K562 (cell line): ENCODE measurements around the gene CZIB. TPM values are rescaled to one million over a fixed set of nuclear protein-coding genes. Genes with fewer than 3 reads are reported as not detected.

Experiments used
- BMI1 ChIP-seq: fragments of 150-350 bp; IDR thresholded peaks from 2 replicates; pipeline ENCODE4 v1.6.1; 2014; ENCODE audit warnings: low read length
- CBX3 ChIP-seq, 2 experiments: IDR thresholded peaks; 1 replicate in 1 of 2; 2 replicates in 1 of 2; pipeline ENCODE4 v1.6.1; 2012; ENCODE audit warnings: inconsistent platforms in 2 of 2, low read length in 2 of 2, borderline replicate concordance in 1 of 2, control low read depth in 1 of 2
- IFI16 ChIP-seq: fragments of 250-450 bp; sonication (Bioruptor Pico); IDR thresholded peaks from 2 replicates; pipeline ENCODE4 v2.1.2; 2022; ENCODE audit warnings: mild to moderate bottlenecking, inconsistent platforms
- KLF1 ChIP-seq: fragments of 450-650 bp; IDR thresholded peaks from 2 replicates; pipeline ENCODE4 v1.6.1; 2016; ENCODE audit warnings: missing genetic modification characterization, missing compliant biosample characterization
- MEIS2 ChIP-seq: fragments of 450-650 bp; IDR thresholded peaks from 2 replicates; pipeline ENCODE4 v1.6.1; 2014; ENCODE audit warnings: mild to moderate bottlenecking; ENCODE audit not compliant: partially characterized antibody
- SMARCA5 ChIP-seq: fragments of 450-650 bp; IDR thresholded peaks from 2 replicates; pipeline ENCODE4 v1.6.1; 2016
- SUPT5H ChIP-seq: fragments of 450-650 bp; IDR thresholded peaks from 2 replicates; pipeline ENCODE4 v1.6.1; 2016
- ZNF133 ChIP-seq: fragments of 250-450 bp; sonication (Bioruptor Pico); IDR thresholded peaks from 2 replicates; pipeline ENCODE4 v1.4.0; 2020; ENCODE audit warnings: mild to moderate bottlenecking
- ZNF551 ChIP-seq: fragments of 250-450 bp; sonication (Bioruptor Pico); IDR thresholded peaks from 2 replicates; pipeline ENCODE4 v1.5.0; 2021; ENCODE audit warnings: mild to moderate bottlenecking, moderate library complexity
- polyA plus RNA-seq, 8 experiments: library from polyadenylated mRNA; depleted of rRNA in 4 of 8; stranded (reverse) in 5 of 8; unstranded in 3 of 8; fragments of >200 nt; fragmentation: Nextera tagmentation in 2 of 8; fragmentation: Illumina TruSeq in 1 of 8; extraction: Ambion mirVana in 2 of 8; extraction: Trizol in 1 of 8; gene quantifications; 2 replicates each; pipeline versions ENCODE4 v1.2.1 to v1.2.3, GENCODE V29; 2011 to 2014; ENCODE audit warnings: inconsistent platforms in 1 of 8, missing spikeins in 1 of 8
- total RNA-seq, 7 experiments: library from RNA; depleted of rRNA in 6 of 7; stranded (reverse); fragments of >200 nt in 6 of 7; fragmentation: Illumina TruSeq in 2 of 7; extraction: Trizol in 2 of 7; gene quantifications; 2 replicates each; pipeline versions ENCODE4 v1.2.1 to v1.2.3, GENCODE V29; 2011 to 2021; ENCODE audit warnings: low replicate concordance in 1 of 7
- TF ChIP-seq, protein P1 (sequence below), 2 experiments: fragments of 450-650 bp; IDR thresholded peaks; 2 replicates each; pipeline ENCODE4 v1.6.1; 2016
- TF ChIP-seq, protein P2 (sequence below): fragments of 200-800 bp; sonication (Bioruptor generic); IDR thresholded peaks from 2 replicates; pipeline ENCODE4 v1.6.1; 2017; ENCODE audit warnings: missing genetic modification characterization, missing compliant biosample characterization
- TF ChIP-seq, protein P3 (sequence below): fragments of 200-400 bp; formaldehyde crosslinking; IDR thresholded peaks from 2 replicates; pipeline ENCODE4 v1.6.1; 2017; ENCODE audit warnings: mild to moderate bottlenecking, low read depth, low read length, moderate library complexity
- TF ChIP-seq, protein P4 (sequence below): fragments of 450-650 bp; IDR thresholded peaks from 2 replicates; pipeline ENCODE4 v1.6.1; 2016; ENCODE audit warnings: antibody characterized with exemption
- TF ChIP-seq, protein P5 (sequence below): fragments of 250-450 bp; sonication (Bioruptor Pico); IDR thresholded peaks from 2 replicates; pipeline ENCODE4 v1.8.0; 2022; ENCODE audit warnings: inconsistent platforms, mild to moderate bottlenecking, moderate library complexity, borderline replicate concordance
- TF ChIP-seq, protein P6 (sequence below): fragments of 250-450 bp; sonication (Bioruptor Pico); IDR thresholded peaks from 2 replicates; pipeline ENCODE4 v1.8.0; 2022; ENCODE audit warnings: moderate library complexity, mild to moderate bottlenecking, inconsistent platforms

The CZIB gene
- total and polyA plus RNA-seq, 9 of the 15 experiments (the other 6 are each of a cell fraction or from before 2014, with no cell fraction given): 52.6 to 111 (median 80.0) TPM

DNA sequence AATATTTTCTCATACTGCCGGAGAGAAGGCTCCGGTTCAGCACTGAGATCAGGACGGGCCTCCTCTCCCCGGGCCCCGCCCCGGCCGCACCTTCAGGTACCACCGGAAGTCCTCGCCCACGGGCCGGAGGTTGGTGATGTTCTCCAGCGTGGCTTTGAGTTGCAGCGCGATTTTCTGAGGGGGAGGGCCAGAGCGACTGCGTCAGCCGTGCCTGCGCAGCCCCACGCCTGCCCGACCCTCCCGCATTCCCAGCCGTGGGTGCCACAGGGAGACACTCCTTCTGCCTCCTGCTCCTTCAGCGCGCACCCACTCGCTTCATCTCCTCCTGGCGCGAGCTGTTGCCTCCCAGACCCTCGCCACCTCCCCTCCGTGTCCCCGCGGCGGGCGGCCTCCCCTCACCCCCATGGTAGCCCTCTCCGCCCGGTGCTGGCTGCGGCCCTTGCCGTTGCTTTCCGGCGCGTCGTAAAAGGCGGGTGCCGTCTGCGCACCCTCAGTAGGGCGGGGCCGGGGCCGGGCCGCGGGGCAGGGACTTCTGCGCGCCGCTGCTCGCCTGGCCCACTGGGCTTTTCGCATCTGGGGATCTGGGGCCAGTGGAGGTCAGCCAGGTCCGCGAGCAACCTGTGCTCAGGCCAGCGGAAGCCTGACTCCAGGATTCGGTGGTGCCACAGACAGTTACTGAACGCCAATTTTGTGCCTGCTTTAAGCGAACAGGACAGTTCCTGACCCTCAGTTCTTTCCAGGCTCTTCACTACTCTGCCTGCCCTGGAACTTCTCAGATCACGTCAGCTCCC lies at the start of gene CZIB (continued):
- TF ChIP-seq, protein P1, sequence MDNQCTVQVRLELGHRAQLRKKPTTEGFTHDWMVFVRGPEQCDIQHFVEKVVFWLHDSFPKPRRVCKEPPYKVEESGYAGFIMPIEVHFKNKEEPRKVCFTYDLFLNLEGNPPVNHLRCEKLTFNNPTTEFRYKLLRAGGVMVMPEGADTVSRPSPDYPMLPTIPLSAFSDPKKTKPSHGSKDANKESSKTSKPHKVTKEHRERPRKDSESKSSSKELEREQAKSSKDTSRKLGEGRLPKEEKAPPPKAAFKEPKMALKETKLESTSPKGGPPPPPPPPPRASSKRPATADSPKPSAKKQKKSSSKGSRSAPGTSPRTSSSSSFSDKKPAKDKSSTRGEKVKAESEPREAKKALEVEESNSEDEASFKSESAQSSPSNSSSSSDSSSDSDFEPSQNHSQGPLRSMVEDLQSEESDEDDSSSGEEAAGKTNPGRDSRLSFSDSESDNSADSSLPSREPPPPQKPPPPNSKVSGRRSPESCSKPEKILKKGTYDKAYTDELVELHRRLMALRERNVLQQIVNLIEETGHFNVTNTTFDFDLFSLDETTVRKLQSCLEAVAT (IDR thresholded peaks at IDR 0.05): no peak
- TF ChIP-seq SMARCA5 (no peak), ZNF551 (no peak), BMI1 (no peak), IFI16 (CRISPR knock-in tag) (no peak), SUPT5H (peak; percentile 100), KLF1 (tag) (peak; percentile 69), ZNF133 (0 out of 2 replicates have a peak, but pooled peaks have one; percentile 42), MEIS2 (peak; percentile 76), CBX3 (IDR thresholded peaks at IDR 0.05; ENCODE audit: borderline replicate concordance in 1 of 2, low read length in 2 of 2) (peak in 1 of 2 experiments; percentile 66; a peak in 1 of 3 replicates)
- TF ChIP-seq, protein P2, sequence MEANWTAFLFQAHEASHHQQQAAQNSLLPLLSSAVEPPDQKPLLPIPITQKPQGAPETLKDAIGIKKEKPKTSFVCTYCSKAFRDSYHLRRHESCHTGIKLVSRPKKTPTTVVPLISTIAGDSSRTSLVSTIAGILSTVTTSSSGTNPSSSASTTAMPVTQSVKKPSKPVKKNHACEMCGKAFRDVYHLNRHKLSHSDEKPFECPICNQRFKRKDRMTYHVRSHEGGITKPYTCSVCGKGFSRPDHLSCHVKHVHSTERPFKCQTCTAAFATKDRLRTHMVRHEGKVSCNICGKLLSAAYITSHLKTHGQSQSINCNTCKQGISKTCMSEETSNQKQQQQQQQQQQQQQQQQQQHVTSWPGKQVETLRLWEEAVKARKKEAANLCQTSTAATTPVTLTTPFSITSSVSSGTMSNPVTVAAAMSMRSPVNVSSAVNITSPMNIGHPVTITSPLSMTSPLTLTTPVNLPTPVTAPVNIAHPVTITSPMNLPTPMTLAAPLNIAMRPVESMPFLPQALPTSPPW (CRISPR knock-in tag): peak; percentile 99
- TF ChIP-seq, protein P3, sequence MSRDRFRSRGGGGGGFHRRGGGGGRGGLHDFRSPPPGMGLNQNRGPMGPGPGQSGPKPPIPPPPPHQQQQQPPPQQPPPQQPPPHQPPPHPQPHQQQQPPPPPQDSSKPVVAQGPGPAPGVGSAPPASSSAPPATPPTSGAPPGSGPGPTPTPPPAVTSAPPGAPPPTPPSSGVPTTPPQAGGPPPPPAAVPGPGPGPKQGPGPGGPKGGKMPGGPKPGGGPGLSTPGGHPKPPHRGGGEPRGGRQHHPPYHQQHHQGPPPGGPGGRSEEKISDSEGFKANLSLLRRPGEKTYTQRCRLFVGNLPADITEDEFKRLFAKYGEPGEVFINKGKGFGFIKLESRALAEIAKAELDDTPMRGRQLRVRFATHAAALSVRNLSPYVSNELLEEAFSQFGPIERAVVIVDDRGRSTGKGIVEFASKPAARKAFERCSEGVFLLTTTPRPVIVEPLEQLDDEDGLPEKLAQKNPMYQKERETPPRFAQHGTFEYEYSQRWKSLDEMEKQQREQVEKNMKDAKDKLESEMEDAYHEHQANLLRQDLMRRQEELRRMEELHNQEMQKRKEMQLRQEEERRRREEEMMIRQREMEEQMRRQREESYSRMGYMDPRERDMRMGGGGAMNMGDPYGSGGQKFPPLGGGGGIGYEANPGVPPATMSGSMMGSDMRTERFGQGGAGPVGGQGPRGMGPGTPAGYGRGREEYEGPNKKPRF: no peak
- TF ChIP-seq, protein P4, sequence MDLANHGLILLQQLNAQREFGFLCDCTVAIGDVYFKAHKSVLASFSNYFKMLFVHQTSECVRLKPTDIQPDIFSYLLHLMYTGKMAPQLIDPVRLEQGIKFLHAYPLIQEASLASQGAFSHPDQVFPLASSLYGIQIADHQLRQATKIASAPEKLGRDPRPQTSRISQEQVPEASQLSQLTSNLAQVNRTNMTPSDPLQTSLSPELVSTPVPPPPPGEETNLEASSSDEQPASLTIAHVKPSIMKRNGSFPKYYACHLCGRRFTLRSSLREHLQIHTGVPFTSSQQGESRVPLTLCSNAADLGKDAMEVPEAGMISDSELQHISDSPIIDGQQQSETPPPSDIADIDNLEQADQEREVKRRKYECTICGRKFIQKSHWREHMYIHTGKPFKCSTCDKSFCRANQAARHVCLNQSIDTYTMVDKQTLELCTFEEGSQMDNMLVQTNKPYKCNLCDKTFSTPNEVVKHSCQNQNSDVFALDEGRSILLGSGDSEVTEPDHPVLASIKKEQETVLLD: peak; percentile 96
- TF ChIP-seq, protein P5, sequence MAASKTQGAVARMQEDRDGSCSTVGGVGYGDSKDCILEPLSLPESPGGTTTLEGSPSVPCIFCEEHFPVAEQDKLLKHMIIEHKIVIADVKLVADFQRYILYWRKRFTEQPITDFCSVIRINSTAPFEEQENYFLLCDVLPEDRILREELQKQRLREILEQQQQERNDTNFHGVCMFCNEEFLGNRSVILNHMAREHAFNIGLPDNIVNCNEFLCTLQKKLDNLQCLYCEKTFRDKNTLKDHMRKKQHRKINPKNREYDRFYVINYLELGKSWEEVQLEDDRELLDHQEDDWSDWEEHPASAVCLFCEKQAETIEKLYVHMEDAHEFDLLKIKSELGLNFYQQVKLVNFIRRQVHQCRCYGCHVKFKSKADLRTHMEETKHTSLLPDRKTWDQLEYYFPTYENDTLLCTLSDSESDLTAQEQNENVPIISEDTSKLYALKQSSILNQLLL (CRISPR knock-in tag): no peak
- TF ChIP-seq, protein P6, sequence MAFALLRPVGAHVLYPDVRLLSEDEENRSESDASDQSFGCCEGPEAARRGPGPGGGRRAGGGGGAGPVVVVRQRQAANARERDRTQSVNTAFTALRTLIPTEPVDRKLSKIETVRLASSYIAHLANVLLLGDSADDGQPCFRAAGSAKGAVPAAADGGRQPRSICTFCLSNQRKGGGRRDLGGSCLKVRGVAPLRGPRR (CRISPR knock-in tag): no peak
